Tibial artery (tissue), 4 donors: ENCODE measurements around the gene TOLLIP.
A peak's percentile ranks its signal among the peaks of the same experiment; 100 is the strongest.

ENCODE experiments used
- DNase-seq, 2 donors: peaks; one replicate each; pipeline ENCODE4 v3.0.0-alpha.2; 2019
- H3K27ac ChIP-seq, 2 donors: fragments of 200-600 bp; sonication (generic) in 1 of 2; 1 replicate in 1 of 2; 2 replicates in 1 of 2; pipeline ENCODE4 v1.5.1; 2018 to 2019; ENCODE audit warnings: mild to moderate bottlenecking in 1 of 2
- H3K27me3 ChIP-seq, 2 donors: fragments of 200-600 bp; sonication (generic) in 1 of 2; one replicate each; pipeline versions ENCODE4 v1.5.1 to v1.6.0; 2016 to 2019
- H3K36me3 ChIP-seq, 3 donors: fragments of 200-600 bp; sonication (generic) in 2 of 3; one replicate each; pipeline ENCODE4 v1.5.1; 2016 to 2019; ENCODE audit warnings: mild to moderate bottlenecking in 2 of 3
- H3K4me1 ChIP-seq, 4 donors: fragments of 200-600 bp; sonication (generic) in 2 of 4; 1 replicate in 3 of 4; 2 replicates in 1 of 4; pipeline ENCODE4 v1.5.1; 2016 to 2019
- H3K4me3 ChIP-seq, 2 donors: fragments of 200-600 bp; sonication (generic) in 1 of 2; 1 replicate in 1 of 2; 2 replicates in 1 of 2; pipeline ENCODE4 v1.5.1; 2018 to 2019; ENCODE audit warnings: mild to moderate bottlenecking in 2 of 2
- H3K9me3 ChIP-seq, 3 donors: fragments of 200-600 bp; sonication (generic) in 1 of 3; one replicate each; pipeline ENCODE4 v1.5.1; 2016 to 2019
- CTCF ChIP-seq, 2 experiments: fragments of 200-600 bp in 1 of 2; fragments of 450-650 bp in 1 of 2; IDR thresholded peaks; one replicate each; pipeline ENCODE4 v1.5.1; 2017 to 2019; ENCODE audit warnings: antibody characterized with exemption in 2 of 2, mild to moderate bottlenecking in 1 of 2, moderate library complexity in 1 of 2
- intact Hi-C: fragments of 100-400 bp; cut with DNase I; formaldehyde crosslinking; loops from one replicate; pipeline ENCODE4 v1.15.0; 2023; ENCODE audit warnings: low total_unique reads

The TOLLIP gene

DNA sequence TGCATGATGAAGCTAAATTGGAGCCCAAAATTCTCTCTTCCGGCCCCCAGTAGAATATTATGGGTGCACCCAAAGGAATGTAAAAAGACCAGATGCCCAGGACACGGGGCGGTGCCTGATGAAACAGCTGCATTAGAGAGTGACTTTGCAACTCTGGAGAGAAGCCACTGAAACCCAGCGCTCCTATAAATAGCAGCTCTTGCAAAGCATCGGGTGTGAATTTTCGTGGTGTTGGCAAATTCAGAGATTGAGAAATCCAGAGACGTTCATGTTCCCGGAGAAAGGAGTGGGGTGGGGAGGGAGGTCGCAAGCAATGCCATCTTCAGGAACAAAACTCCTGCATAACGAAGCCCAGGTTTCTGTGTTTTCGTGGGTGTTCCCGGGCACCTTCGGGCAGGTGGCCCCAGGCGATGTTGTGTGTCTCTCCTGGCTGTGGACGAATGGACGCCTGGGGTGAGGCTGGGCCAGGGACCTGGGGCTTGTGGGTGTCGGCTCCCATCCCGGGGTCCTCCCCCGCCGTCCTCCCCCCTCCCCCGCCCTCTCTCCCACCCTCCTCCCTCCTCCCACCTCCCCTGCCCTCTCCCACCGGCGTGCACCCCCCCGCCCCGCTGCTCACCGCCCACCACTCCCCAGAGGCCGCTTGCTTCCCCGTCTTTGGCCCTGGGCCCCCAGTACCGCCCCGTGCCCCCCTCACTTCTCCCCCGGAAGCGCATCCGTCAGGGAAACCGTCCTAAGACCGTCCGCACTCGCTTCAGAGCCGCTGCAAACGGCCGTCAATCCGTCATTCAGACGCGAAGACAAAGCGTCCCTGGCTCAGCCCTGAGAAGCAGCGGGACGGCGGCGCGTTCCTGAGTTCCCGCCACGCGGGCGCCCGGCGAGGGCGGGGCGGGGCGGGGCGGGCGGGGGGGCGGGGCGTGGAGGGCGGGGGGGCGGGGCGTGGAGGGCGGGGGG, 26.7 kb upstream of the TOLLIP start:
- Histone ChIP-seq H3K4me3 (peak overlapping the region; percentile 64 to 76), H3K27me3 (no peaks in the 10 kb centered on the region), H3K9me3 (no peaks in the 10 kb centered on the region), H3K27ac (peak overlapping the region; percentile 94 to 95), H3K4me1 (peaks cover 0 to 20% (median 12%) of the 10 kb centered on the region in 4 donors), H3K36me3 (no peaks in the 10 kb centered on the region)
- peak; percentile 91 to 93 for DNase-seq
- intact Hi-C loops = loop anchor here (2.0 to 5.0 kb wide), 2 partner anchors 25 to 56 kb away; no protein-coding TSS in a partner anchor
- TF ChIP-seq CTCF (IDR thresholded peaks at IDR 0.05) = no peak

- no peak for DNase-seq
- H3K36me3 ChIP-seq = no peaks in the 10 kb centered on the region
- intact Hi-C loops = loop anchor here (5.0 kb wide), 1 partner anchor 57 kb away; no protein-coding TSS in a partner anchor
- H3K4me3 ChIP-seq = peak overlapping the region; percentile 64 to 76
- peaks cover 0 to 20% (median 12%) of the 10 kb centered on the region in 4 donors for H3K4me1 ChIP-seq
- H3K27me3 ChIP-seq = no peaks in the 10 kb centered on the region
- H3K27ac ChIP-seq = peak overlapping the region; percentile 94 to 95
- TF ChIP-seq CTCF (IDR thresholded peaks at IDR 0.05) = no peak
- no peaks in the 10 kb centered on the region for H3K9me3 ChIP-seq
Observed at GRCh38 chr11:1335264-1335810, 25.9 kb upstream of the TOLLIP start.

- Histone ChIP-seq H3K4me1 (peaks cover 0 to 20% (median 12%) of the 10 kb centered on the region in 4 donors), H3K27me3 (no peaks in the 10 kb centered on the region), H3K36me3 (no peaks in the 10 kb centered on the region), H3K9me3 (no peaks in the 10 kb centered on the region), H3K27ac (no peak overlapping the region), H3K4me3 (no peak overlapping the region)
- intact Hi-C loops = no loop called here
- DNase-seq = no peak
- TF ChIP-seq CTCF (IDR thresholded peaks at IDR 0.05) = no peak
Observed at GRCh38 chr11:1333860-1334259, 24.4 kb upstream of the TOLLIP start.

DNA sequence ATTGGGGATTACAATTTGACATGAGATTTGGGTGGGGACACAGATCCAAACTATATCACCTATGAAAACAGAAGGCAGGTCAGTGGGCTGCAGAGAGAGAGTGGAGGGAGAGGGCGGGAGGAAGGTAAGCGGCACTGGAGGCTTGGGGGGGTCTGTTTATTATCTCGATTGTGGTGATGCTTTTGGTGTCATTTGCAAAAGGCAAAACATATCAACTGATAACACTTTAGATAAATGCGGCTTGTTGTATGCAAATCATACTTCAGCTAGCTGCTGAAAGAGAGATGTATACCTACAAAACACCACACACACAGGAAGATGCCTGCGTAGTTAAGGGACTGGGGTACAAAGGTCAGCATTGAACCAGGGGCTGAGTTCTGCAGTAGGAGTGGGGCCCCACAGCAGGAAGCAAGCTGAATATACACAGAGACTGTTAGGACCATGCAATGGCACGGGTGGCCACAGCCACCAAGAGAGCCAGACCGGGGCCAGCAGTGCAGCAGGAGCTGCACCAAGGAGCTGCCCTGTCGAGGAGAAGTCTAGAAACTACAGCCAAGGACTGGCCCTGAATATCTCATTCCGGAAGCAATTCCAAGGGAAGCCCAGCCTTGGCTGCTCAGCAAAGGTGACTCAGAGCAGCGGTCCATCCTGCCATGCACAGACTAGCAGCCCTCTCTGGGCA, 23.8 kb upstream of the TOLLIP start:
- Histone ChIP-seq H3K27me3 (no peaks in the 10 kb centered on the region), H3K27ac (no peak overlapping the region), H3K36me3 (no peaks in the 10 kb centered on the region), H3K4me1 (peaks cover 0 to 20% (median 12%) of the 10 kb centered on the region in 4 donors), H3K9me3 (peaks cover 0 to under 1% (median 0%) of the 10 kb centered on the region in 3 donors), H3K4me3 (no peak overlapping the region)
- no peak for TF ChIP-seq CTCF (IDR thresholded peaks at IDR 0.05)
- intact Hi-C loops = no loop called here
- peak in 1 of 2 donors; percentile 42 for DNase-seq

GRCh38 chr11:1330473-1330872, 21.0 kb upstream of the TOLLIP start:
- no peak overlapping the region for H3K27ac ChIP-seq
- intact Hi-C loops = no loop called here
- TF ChIP-seq CTCF (IDR thresholded peaks at IDR 0.05) = no peak
- peak in 1 of 2 donors; percentile 43 for DNase-seq
- H3K27me3 ChIP-seq = peaks cover 0 to 3% of the 10 kb centered on the region in 2 donors
- H3K4me3 ChIP-seq = no peak overlapping the region
- H3K9me3 ChIP-seq = peaks cover 0 to 16% (median 7%) of the 10 kb centered on the region in 3 donors
- H3K36me3 ChIP-seq = no peaks in the 10 kb centered on the region
- H3K4me1 ChIP-seq = peaks cover 0 to 6% (median 5%) of the 10 kb centered on the region in 4 donors
